ENCODE measurements around the gene TSPYL4. TPM values are rescaled to one million over a fixed set of nuclear protein-coding genes. Genes with fewer than 3 reads are reported as not detected.
A peak's percentile ranks its signal among the peaks of the same experiment; 100 is the strongest.

TSPYL4 gene
- polyA plus RNA-seq, 3 donors: 1.8 to 3.6 (median 2.2) TPM

DNA sequence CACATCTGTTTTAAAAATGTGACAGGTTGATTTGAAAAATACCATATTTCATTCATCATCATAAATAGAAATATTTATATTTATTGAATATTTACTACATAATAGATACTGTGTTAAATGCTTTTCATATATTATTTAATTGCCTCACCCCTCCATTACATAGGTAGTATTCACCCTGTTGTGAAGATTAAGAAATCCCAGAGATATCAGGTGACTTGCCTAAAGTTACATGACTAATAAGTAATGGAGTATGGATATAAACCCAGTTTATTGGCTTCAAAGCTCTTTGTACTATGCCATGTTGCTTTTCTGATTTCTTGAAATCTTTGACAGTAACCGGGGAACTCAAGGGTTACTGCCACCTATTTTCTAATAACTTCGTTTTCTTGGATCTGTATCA lies 36.0 kb upstream of the TSPYL4 start:
- Histone ChIP-seq H3K4me3 (replicated peaks in 1 of 3; ENCODE audit: low read depth in 2 of 3, low read length in 3 of 3) (no peak overlapping the region), H4K20me1 (ENCODE audit: insufficient read depth, low read length) (no peaks in the 10 kb centered on the region), H3K27ac (ENCODE audit: low read depth in 1 of 2, low read length in 2 of 2) (no peak overlapping the region), H3K4me2 (replicated peaks; ENCODE audit: extremely low read depth, low read length, poor library complexity, severe bottlenecking) (no peak overlapping the region), H3K9me3 (replicated peaks in 1 of 2; ENCODE audit: control insufficient read depth in 1 of 2, insufficient read depth in 1 of 2, low read length in 2 of 2) (no peaks in the 10 kb centered on the region), H3K4me1 (ENCODE audit: control insufficient read depth in 1 of 2, insufficient read depth in 2 of 2, low read length in 2 of 2) (peaks cover 4 to 6% of the 10 kb centered on the region in 2 donors), H3K79me2 (ENCODE audit: insufficient read depth, low read length) (no peaks in the 10 kb centered on the region), H3K9ac (ENCODE audit: insufficient read depth, low read length, poor library complexity, severe bottlenecking) (no peak overlapping the region), H3K36me3 (replicated peaks in 1 of 2; ENCODE audit: control insufficient read depth in 1 of 2, insufficient read depth in 2 of 2, low read length in 2 of 2) (no peaks in the 10 kb centered on the region), H3K27me3 (ENCODE audit: control insufficient read depth in 2 of 2, insufficient read depth in 2 of 2, low read length in 2 of 2) (no peaks in the 10 kb centered on the region), H2AFZ (ENCODE audit: insufficient read depth, low read depth, low read length, poor library complexity, severe bottlenecking) (no peak overlapping the region)
- no peaks in the 10 kb centered on the region for H3K27me3 Mint-ChIP-seq (ENCODE audit: low read depth in 3 of 3)
- peaks cover 0 to 6% (median 0%) of the 10 kb centered on the region in 7 donors for H3K9me3 Mint-ChIP-seq
- peaks cover 2% of the 10 kb centered on the region for H3K4me1 Mint-ChIP-seq
- no peak overlapping the region for H3K4me3 Mint-ChIP-seq
- no peaks in the 10 kb centered on the region for H3K36me3 Mint-ChIP-seq
- TF ChIP-seq, protein P1, sequence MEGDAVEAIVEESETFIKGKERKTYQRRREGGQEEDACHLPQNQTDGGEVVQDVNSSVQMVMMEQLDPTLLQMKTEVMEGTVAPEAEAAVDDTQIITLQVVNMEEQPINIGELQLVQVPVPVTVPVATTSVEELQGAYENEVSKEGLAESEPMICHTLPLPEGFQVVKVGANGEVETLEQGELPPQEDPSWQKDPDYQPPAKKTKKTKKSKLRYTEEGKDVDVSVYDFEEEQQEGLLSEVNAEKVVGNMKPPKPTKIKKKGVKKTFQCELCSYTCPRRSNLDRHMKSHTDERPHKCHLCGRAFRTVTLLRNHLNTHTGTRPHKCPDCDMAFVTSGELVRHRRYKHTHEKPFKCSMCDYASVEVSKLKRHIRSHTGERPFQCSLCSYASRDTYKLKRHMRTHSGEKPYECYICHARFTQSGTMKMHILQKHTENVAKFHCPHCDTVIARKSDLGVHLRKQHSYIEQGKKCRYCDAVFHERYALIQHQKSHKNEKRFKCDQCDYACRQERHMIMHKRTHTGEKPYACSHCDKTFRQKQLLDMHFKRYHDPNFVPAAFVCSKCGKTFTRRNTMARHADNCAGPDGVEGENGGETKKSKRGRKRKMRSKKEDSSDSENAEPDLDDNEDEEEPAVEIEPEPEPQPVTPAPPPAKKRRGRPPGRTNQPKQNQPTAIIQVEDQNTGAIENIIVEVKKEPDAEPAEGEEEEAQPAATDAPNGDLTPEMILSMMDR (IDR thresholded peaks at IDR 0.05): no peak
- peak in 1 of 3 donors; percentile 6 for DNase-seq
- WGBS (ENCODE audit: insufficient coverage): no CpG with 5 or more reads among the region's 2 CpGs
- H3K27ac Mint-ChIP-seq: no peak overlapping the region
- intact Hi-C loops (cut with micrococcal nuclease): loop anchor here (5.0 to 10.0 kb wide), 2 partner anchors 155 to 242 kb away; no protein-coding TSS in a partner anchor

- Mint-ChIP-seq H3K27ac (no peak overlapping the region), H3K36me3 (no peaks in the 10 kb centered on the region), H3K4me1 (peaks cover 2% of the 10 kb centered on the region), H3K4me3 (no peak overlapping the region), H3K9me3 (peaks cover 0 to 6% (median 0%) of the 10 kb centered on the region in 7 donors), H3K27me3 (ENCODE audit: low read depth in 3 of 3) (peaks cover 0 to 2% (median 1%) of the 10 kb centered on the region in 3 donors)
- Histone ChIP-seq H3K36me3 (replicated peaks in 1 of 2; ENCODE audit: control insufficient read depth in 1 of 2, insufficient read depth in 2 of 2, low read length in 2 of 2) (no peaks in the 10 kb centered on the region), H3K9me3 (replicated peaks in 1 of 2; ENCODE audit: control insufficient read depth in 1 of 2, insufficient read depth in 1 of 2, low read length in 2 of 2) (no peaks in the 10 kb centered on the region), H3K9ac (ENCODE audit: insufficient read depth, low read length, poor library complexity, severe bottlenecking) (no peak overlapping the region), H3K4me2 (replicated peaks; ENCODE audit: extremely low read depth, low read length, poor library complexity, severe bottlenecking) (no peak overlapping the region), H3K27ac (ENCODE audit: low read depth in 1 of 2, low read length in 2 of 2) (no peak overlapping the region), H3K4me3 (replicated peaks in 1 of 3; ENCODE audit: low read depth in 2 of 3, low read length in 3 of 3) (no peak overlapping the region), H3K27me3 (ENCODE audit: control insufficient read depth in 2 of 2, insufficient read depth in 2 of 2, low read length in 2 of 2) (no peaks in the 10 kb centered on the region), H2AFZ (ENCODE audit: insufficient read depth, low read depth, low read length, poor library complexity, severe bottlenecking) (no peak overlapping the region), H4K20me1 (ENCODE audit: insufficient read depth, low read length) (no peaks in the 10 kb centered on the region), H3K79me2 (ENCODE audit: insufficient read depth, low read length) (no peaks in the 10 kb centered on the region), H3K4me1 (ENCODE audit: control insufficient read depth in 1 of 2, insufficient read depth in 2 of 2, low read length in 2 of 2) (peaks cover 4 to 6% of the 10 kb centered on the region in 2 donors)
- TF ChIP-seq, protein P1 (IDR thresholded peaks at IDR 0.05): peak; percentile 95
- intact Hi-C loops (cut with micrococcal nuclease): no loop called here
- DNase-seq: peak; percentile 27 to 72 (median 59)
- WGBS (ENCODE audit: insufficient coverage): no CpG with 5 or more reads among the region's 2 CpGs
These were observed 33.9 kb upstream of the TSPYL4 start for GRCh38 chr6:116287689-116288282.

Data from CD14-positive monocyte (primary cell).